ENCODE measurements around the gene PGBD1. TPM values are rescaled to one million over a fixed set of nuclear protein-coding genes. Genes with fewer than 3 reads are reported as not detected.

PGBD1 gene
- total RNA-seq, 1 donor from 2014 or later, result 14.4 TPM

DNA sequence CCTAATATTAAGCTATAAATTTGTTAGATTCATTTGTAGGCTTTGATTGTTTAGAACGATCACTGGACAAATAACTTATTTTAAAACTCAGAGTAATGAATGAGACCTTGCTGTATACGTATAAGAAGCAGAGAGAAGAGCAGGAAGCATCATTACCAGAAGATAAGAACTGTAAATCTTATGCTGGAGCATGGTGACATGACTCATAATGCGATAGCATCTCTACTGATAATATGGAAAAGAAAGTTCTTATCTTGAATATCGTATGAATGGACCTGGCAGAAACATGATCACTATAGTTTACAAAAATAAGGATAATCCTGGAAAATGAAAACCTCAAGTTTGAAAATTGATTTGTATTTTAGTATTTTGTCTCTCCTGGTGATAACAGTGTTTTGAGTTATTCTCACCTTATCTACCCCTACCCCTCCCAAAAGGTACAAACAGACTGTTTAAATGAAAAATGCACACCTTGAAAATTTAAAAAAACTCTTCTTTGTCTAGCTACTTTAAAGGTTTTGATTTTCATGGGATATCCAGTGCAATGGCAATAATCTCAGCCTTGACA is 16.5 kb upstream of the PGBD1 start:
- Mint-ChIP-seq H3K4me3 (peak overlapping the region; percentile 18), H3K4me1 (no peaks in the 10 kb centered on the region), H3K9me3 (no peaks in the 10 kb centered on the region), H3K27ac (ENCODE audit: unreplicated experiment) (no peak overlapping the region), H3K36me3 (ENCODE audit: low read depth) (no peaks in the 10 kb centered on the region), H3K27me3 (ENCODE audit: low read depth) (peaks cover 41% of the 10 kb centered on the region)
- DNase-seq (ENCODE audit: low read depth, low spot score), result no peak
- TF ChIP-seq, protein P1, sequence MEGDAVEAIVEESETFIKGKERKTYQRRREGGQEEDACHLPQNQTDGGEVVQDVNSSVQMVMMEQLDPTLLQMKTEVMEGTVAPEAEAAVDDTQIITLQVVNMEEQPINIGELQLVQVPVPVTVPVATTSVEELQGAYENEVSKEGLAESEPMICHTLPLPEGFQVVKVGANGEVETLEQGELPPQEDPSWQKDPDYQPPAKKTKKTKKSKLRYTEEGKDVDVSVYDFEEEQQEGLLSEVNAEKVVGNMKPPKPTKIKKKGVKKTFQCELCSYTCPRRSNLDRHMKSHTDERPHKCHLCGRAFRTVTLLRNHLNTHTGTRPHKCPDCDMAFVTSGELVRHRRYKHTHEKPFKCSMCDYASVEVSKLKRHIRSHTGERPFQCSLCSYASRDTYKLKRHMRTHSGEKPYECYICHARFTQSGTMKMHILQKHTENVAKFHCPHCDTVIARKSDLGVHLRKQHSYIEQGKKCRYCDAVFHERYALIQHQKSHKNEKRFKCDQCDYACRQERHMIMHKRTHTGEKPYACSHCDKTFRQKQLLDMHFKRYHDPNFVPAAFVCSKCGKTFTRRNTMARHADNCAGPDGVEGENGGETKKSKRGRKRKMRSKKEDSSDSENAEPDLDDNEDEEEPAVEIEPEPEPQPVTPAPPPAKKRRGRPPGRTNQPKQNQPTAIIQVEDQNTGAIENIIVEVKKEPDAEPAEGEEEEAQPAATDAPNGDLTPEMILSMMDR (conservative IDR thresholded peaks at IDR 0.05), result no peak

DNA sequence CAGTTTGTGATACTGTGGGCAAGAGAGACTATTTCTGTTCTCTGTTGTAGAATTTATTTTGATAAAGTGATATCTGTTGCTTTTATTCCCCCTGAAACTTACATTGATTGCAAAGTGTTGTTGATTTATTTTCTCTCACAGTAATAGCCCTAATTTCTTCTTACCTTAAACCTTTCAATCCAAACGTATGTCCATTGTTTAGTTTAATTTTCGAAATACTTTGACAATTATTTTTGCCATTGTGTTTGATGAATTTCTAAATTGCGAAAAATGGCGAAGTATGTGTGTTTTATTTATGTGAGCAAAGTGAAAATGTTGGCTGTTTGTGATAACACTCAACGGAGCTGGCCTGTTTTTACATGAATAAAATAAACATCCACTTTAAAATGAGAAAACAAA is 14.8 kb upstream of the PGBD1 start:
- Mint-ChIP-seq H3K9me3 (no peaks in the 10 kb centered on the region), H3K4me3 (no peak overlapping the region), H3K27me3 (ENCODE audit: low read depth) (peaks cover 28% of the 10 kb centered on the region), H3K4me1 (no peaks in the 10 kb centered on the region), H3K36me3 (ENCODE audit: low read depth) (no peaks in the 10 kb centered on the region), H3K27ac (ENCODE audit: unreplicated experiment) (no peak overlapping the region)
- no peak for DNase-seq (ENCODE audit: low read depth, low spot score)
- TF ChIP-seq, protein P1 (conservative IDR thresholded peaks at IDR 0.05), result no peak

DNA sequence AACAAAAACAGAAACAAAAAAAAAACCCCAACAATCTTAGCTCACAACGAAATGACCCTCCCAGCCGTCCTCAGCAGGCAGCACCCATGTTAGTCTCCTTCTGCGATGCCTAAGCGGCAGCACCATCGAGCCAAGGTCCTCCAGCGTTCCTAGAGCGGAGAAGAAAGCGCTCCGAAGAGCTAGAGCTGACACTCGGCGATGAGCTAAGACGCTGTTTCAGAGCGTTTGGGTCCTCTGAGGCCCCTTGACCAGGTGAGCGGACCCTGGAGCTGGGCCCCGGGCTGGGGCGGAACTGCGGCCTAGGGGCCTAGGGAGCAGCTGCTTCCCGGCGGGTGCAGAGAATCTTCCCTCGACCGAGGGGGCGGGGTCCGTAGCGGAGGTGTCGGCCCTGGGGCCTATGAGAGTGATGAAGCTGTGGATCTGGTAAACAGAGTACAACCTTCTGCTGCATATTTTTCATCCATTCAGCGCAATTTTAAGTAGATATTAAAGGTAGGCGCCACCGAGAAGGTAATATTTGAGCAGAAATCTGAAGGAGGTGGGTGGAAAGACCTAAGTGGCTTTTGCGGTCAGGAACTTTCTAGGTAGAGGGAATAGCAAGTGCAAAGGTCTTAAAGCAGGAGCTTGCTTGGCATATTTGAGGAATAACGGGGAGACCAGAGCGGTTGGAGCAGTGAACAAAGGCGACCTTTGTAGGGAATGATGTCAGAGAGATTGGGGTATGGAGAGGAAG is 14.2 kb upstream of the PGBD1 start, which contains the start of gene ZSCAN26:
TSS of gene ZSCAN26 (plus strand) at position 182 of the 733 bp plus-strand sequence. CDS start 4,777 bp downstream, outside the sequence.
- Mint-ChIP-seq H3K4me1 (no peaks in the 10 kb centered on the region), H3K27ac (ENCODE audit: unreplicated experiment) (no peak within 1 kb of the TSS), H3K4me3 (no peak within 1 kb of the TSS), H3K27me3 (ENCODE audit: low read depth) (peaks cover 25% of the 10 kb centered on the region), H3K36me3 (ENCODE audit: low read depth) (no peaks in the 10 kb centered on the region), H3K9me3 (no peaks in the 10 kb centered on the region)
- peak; percentile 80 for DNase-seq (ENCODE audit: low read depth, low spot score)
- TF ChIP-seq, protein P1 (conservative IDR thresholded peaks at IDR 0.05), result no peak

DNA sequence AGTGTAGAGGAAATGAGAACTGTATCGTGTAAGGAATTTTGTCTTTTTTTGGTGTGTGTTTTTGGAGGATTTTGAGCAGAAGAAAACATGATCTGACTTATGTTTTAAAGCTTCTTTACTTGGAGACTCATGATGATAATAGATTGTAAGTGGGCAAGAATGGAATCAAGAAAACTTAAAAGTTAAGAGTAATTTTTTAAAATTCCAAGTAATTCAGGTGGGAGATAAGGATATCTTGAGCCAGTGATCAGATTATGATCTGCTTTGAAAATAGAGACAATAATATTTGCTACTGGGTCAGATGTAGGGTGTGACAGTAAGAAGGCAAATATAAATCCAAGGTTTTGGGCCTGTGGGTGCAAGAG is 13.7 kb upstream of the PGBD1 start:
- DNase-seq (ENCODE audit: low read depth, low spot score), result no peak
- TF ChIP-seq, protein P1 (conservative IDR thresholded peaks at IDR 0.05), result no peak
- Mint-ChIP-seq H3K4me1 (no peaks in the 10 kb centered on the region), H3K27me3 (ENCODE audit: low read depth) (peaks cover 21% of the 10 kb centered on the region), H3K4me3 (no peak overlapping the region), H3K9me3 (no peaks in the 10 kb centered on the region), H3K27ac (ENCODE audit: unreplicated experiment) (no peak overlapping the region), H3K36me3 (ENCODE audit: low read depth) (no peaks in the 10 kb centered on the region)

DNA sequence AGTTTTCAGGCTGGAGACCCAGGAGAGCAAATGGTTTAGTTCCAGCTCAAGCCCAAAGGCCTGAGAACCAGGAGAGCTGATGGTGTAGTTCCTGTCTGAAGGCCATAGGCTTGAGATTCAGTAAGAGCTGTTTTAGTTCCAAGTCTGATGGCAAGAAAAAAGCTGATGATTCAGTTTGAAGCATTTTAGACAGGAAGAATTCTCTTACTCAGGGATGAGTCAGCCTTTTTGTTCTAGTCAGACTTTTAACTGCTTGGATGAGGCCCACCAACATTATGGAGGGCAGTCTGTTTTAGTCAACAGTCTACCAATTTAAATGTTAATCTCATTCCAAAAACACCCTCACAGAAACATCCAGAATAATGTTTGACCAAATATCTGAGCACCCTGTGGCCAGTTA is 11.9 kb upstream of the PGBD1 start:
- DNase-seq (ENCODE audit: low read depth, low spot score), result no peak
- H3K36me3 Mint-ChIP-seq (ENCODE audit: low read depth), result no peaks in the 10 kb centered on the region
- no peaks in the 10 kb centered on the region for H3K9me3 Mint-ChIP-seq
- no peaks in the 10 kb centered on the region for H3K4me1 Mint-ChIP-seq
- H3K27ac Mint-ChIP-seq (ENCODE audit: unreplicated experiment), result no peak overlapping the region
- H3K27me3 Mint-ChIP-seq (ENCODE audit: low read depth), result peaks cover 6% of the 10 kb centered on the region
- no peak overlapping the region for H3K4me3 Mint-ChIP-seq
- TF ChIP-seq, protein P1 (conservative IDR thresholded peaks at IDR 0.05), result no peak

All from neural crest cell (in vitro differentiated cells).